ENCODE measurements around the gene SH3D19. TPM values are rescaled to one million over a fixed set of nuclear protein-coding genes. Genes with fewer than 3 reads are reported as not detected.

The SH3D19 gene, protein sequence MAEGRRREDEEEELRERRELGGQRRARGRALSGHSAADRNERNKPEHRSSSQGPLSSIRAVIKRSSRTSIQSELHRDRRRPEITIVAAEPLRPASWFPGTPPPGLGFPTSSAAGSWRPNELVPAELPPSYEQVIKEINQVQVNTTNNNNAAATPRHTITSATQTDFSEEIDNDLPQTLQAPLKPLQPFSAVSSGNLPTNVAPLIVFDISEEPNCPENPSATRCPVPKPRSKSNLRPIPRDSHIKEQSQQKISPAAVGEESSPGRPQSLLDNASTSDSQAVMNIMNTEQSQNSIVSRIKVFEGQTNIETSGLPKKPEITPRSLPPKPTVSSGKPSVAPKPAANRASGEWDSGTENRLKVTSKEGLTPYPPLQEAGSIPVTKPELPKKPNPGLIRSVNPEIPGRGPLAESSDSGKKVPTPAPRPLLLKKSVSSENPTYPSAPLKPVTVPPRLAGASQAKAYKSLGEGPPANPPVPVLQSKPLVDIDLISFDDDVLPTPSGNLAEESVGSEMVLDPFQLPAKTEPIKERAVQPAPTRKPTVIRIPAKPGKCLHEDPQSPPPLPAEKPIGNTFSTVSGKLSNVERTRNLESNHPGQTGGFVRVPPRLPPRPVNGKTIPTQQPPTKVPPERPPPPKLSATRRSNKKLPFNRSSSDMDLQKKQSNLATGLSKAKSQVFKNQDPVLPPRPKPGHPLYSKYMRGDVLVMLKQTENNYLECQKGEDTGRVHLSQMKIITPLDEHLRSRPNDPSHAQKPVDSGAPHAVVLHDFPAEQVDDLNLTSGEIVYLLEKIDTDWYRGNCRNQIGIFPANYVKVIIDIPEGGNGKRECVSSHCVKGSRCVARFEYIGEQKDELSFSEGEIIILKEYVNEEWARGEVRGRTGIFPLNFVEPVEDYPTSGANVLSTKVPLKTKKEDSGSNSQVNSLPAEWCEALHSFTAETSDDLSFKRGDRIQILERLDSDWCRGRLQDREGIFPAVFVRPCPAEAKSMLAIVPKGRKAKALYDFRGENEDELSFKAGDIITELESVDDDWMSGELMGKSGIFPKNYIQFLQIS
- 10 to 100 TPM; 37.7 to 92.4 (median 64.6) TPM for polyA plus RNA-seq
- long read RNA-seq, donor 1, full-length matches to known transcripts, result 3 of 12,041 reads
- long read RNA-seq, donor 1, partial matches to known transcripts, result 11,453 of 12,041 reads
- long read RNA-seq, donor 1, other reads (novel, unspliced or antisense), result 585 of 12,041 reads
- long read RNA-seq, donor 2, full-length matches to known transcripts, result 1 of 11 reads
- long read RNA-seq, donor 2, partial matches to known transcripts, result 10 of 11 reads
- long read RNA-seq, donor 2, other reads (novel, unspliced or antisense), result 0 of 11 reads
- long read RNA-seq, donor 3, partial matches to known transcripts, result 959 of 5,031 reads
- long read RNA-seq, donor 3, other reads (novel, unspliced or antisense), result 4,072 of 5,031 reads
- long read RNA-seq, donor 4, result 0 reads
- long read RNA-seq, donor 5, partial matches to known transcripts, result 5 of 5 reads
- long read RNA-seq, donor 5, other reads (novel, unspliced or antisense), result 0 of 5 reads
- long read RNA-seq, donor 6, full-length matches to known transcripts, result 4 of 31 reads
- long read RNA-seq, donor 6, partial matches to known transcripts, result 27 of 31 reads
- long read RNA-seq, donor 6, other reads (novel, unspliced or antisense), result 0 of 31 reads
- long read RNA-seq, donor 7, full-length matches to known transcripts, result 4 of 15 reads
- long read RNA-seq, donor 7, partial matches to known transcripts, result 11 of 15 reads
- long read RNA-seq, donor 7, other reads (novel, unspliced or antisense), result 0 of 15 reads
- long read RNA-seq, donor 8, full-length matches to known transcripts, result 1 of 1 reads
- long read RNA-seq, donor 8, partial matches to known transcripts, result 0 of 1 reads
- long read RNA-seq, donor 8, other reads (novel, unspliced or antisense), result 0 of 1 reads
- long read RNA-seq, donor 9, result 0 reads
- long read RNA-seq, donor 10, full-length matches to known transcripts, result 3 of 41 reads
- long read RNA-seq, donor 10, partial matches to known transcripts, result 38 of 41 reads
- long read RNA-seq, donor 10, other reads (novel, unspliced or antisense), result 0 of 41 reads

DNA sequence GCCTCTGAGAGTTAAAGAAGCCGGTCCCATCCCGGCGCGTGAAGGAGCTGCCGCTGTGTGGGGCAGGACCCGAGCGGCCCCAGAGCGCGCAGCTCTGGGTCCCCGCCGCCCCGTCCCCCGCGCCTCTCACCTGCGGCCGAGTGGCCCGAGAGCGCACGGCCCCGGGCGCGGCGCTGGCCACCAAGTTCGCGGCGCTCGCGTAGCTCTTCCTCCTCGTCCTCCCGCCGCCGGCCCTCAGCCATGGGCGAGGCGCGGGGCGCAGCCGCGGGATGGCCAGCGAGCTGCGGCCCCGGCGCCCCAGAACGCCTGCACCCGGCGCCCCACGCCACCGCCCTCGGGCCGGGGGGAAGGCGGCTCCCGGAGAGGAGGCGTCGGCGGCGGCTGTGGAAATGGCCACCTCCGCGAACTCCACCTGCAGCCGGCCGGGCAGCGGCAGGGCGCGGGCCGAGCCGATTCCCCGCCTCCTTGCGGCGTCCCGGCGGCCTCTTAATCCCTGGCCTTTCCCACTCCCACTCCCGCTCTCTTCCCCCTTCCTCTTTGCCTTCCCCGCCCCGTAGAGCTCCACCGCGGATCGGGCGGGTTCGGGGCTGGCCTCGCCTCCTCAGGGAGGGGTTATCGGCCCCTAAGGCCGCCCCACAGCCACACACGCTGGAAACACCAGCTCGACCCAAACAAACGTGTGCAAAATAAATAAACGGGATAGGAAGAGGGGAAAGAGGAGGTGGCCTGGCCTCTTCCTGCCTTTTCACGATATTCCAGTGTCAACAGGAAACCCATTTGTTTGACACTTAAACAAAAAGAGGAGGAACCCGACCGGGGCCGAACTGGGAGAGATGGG lies at the start of gene SH3D19:
Gene SH3D19 (minus strand): TSS at position 495 of the 838 bp plus-strand sequence. CDS start 253 bp downstream, at position 242.
- 1 to 2% (median 2%) methylated on average over 45 to 88 of the region's 88 CpGs for WGBS, 3 donors
- Histone ChIP-seq H3K27ac (ENCODE audit: low read depth in 1 of 3, low read length in 2 of 3) (peak within 1 kb of the TSS; percentile 89 to 98 (median 97)), H3K27me3 (ENCODE audit: control insufficient read depth in 3 of 3, insufficient read depth in 3 of 3, low read length in 3 of 3) (peaks cover 0 to 4% (median 0%) of the 10 kb centered on the region in 3 donors), H3K9me3 (ENCODE audit: control insufficient read depth in 2 of 2, insufficient read depth in 1 of 2, low read depth in 1 of 2, low read length in 1 of 2) (no peaks in the 10 kb centered on the region), H3K4me1 (ENCODE audit: control insufficient read depth in 3 of 3, insufficient read depth in 2 of 3, low read depth in 1 of 3, low read length in 2 of 3) (peaks cover 0 to 25% (median 4%) of the 10 kb centered on the region in 3 donors), H3K36me3 (ENCODE audit: control insufficient read depth in 3 of 3, insufficient read depth in 2 of 3, low read depth in 1 of 3, low read length in 3 of 3) (no peaks in the 10 kb centered on the region), H3K4me3 (ENCODE audit: low read depth in 1 of 3, low read length in 3 of 3) (peak within 1 kb of the TSS; percentile 56 to 84 (median 67))
- FAIRE-seq (no peak), DNase-seq (peak; percentile 90 to 91)

DNA sequence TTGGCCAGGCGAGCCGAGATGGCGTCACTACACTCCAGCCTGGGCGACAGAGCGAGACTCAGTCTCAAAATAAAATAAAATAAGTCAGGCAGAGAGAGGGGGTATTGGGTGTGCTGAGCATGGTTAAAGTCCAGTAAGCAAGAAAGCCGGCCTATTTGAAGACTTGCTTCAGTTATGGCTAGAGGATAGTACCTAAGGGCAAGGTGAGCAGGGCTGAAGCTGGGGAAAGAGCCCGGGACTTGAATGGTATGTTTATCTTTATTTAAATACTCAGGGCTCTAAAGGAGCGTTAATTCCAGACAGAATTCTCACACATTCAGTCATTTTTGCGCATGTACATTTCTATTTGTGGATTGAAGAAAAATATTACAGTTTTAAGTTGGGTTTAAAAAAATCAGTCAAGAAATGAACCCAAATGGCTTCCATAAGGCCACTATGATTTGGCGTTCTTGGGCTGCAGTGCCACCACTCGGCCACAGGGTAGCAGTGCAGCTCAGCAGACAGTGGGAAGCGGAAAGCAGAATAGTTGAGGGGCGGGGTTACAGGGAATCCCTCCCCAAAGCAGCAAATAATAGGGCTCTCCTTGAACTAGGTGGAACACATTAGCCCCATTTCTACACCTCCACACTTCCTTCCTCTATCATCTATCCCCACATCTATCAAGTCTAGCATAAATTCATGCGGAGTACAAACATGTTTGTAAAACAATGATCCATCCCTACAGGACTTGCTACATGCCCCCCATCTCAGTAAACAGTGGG lies 37.2 kb upstream of the SH3D19 start:
- Histone ChIP-seq H3K36me3 (ENCODE audit: control insufficient read depth in 3 of 3, insufficient read depth in 2 of 3, low read depth in 1 of 3, low read length in 3 of 3) (no peaks in the 10 kb centered on the region), H3K27me3 (ENCODE audit: control insufficient read depth in 3 of 3, insufficient read depth in 3 of 3, low read length in 3 of 3) (no peaks in the 10 kb centered on the region), H3K9me3 (ENCODE audit: control insufficient read depth in 2 of 2, insufficient read depth in 1 of 2, low read depth in 1 of 2, low read length in 1 of 2) (no peaks in the 10 kb centered on the region), H3K4me1 (ENCODE audit: control insufficient read depth in 3 of 3, insufficient read depth in 2 of 3, low read depth in 1 of 3, low read length in 2 of 3) (peaks cover 0 to 3% (median 0%) of the 10 kb centered on the region in 3 donors), H3K27ac (ENCODE audit: low read depth in 1 of 3, low read length in 2 of 3) (no peak overlapping the region), H3K4me3 (ENCODE audit: low read depth in 1 of 3, low read length in 3 of 3) (peak overlapping the region in 1 of 3 donors; percentile 18)
- 35 to 45% (median 38%) methylated on average over 14 of the region's 14 CpGs for WGBS, 3 donors
- no peak for FAIRE-seq
- DNase-seq, result peak; percentile 87 to 90

DNA sequence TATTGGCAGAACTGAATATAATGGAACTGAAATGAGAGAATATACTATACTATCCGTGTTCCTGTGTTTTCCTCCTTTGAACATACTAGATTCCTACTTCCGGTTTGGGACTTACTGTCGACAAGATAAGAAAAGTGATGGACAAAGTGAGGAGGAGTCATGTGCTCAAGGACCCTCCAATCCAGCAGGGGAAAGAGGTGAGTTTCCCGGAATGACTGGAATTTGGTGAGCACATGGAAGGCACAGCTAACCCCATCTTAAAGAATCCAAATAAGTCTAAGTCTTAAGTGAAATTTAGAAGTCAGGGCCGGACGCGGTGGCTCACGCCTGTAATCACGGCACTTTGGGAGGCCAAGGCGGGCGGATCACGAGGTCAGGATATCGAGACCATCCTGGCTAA lies 36.6 kb upstream of the SH3D19 start:
- H3K27ac ChIP-seq (ENCODE audit: low read depth in 1 of 3, low read length in 2 of 3), result no peak overlapping the region
- no peaks in the 10 kb centered on the region for H3K9me3 ChIP-seq (ENCODE audit: control insufficient read depth in 2 of 2, insufficient read depth in 1 of 2, low read depth in 1 of 2, low read length in 1 of 2)
- H3K27me3 ChIP-seq (ENCODE audit: control insufficient read depth in 3 of 3, insufficient read depth in 3 of 3, low read length in 3 of 3), result peaks cover 0 to 2% (median 0%) of the 10 kb centered on the region in 3 donors
- FAIRE-seq (no peak), DNase-seq (no peak)
- H3K36me3 ChIP-seq (ENCODE audit: control insufficient read depth in 3 of 3, insufficient read depth in 2 of 3, low read depth in 1 of 3, low read length in 3 of 3), result no peaks in the 10 kb centered on the region
- 90 to 95% (median 92%) methylated on average over 13 of the region's 13 CpGs for WGBS, 3 donors
- peaks cover 0 to 3% (median 0%) of the 10 kb centered on the region in 3 donors for H3K4me1 ChIP-seq (ENCODE audit: control insufficient read depth in 3 of 3, insufficient read depth in 2 of 3, low read depth in 1 of 3, low read length in 2 of 3)
- no peak overlapping the region for H3K4me3 ChIP-seq (ENCODE audit: low read depth in 1 of 3, low read length in 3 of 3)

DNA sequence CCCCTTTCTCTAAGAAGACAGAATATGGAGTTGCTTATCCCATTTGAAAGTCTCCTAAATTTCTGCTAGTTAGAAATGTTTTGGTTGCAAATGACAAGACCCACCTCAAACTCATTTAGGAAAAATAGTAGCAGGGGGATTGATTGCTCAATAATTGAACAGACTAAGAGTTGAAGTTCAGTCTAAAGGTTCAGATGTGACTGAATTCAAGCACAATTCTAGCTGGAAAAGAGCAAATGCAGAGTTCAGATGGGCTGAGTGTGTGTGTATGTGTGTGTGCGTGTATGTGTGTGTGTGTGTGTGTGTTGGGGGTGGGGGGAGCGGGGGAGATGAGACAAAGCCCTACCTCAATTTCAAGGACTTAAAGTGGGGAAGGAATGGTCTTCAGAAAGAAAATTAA lies 35.7 kb upstream of the SH3D19 start:
- Histone ChIP-seq H3K36me3 (ENCODE audit: control insufficient read depth in 3 of 3, insufficient read depth in 2 of 3, low read depth in 1 of 3, low read length in 3 of 3) (no peaks in the 10 kb centered on the region), H3K4me3 (ENCODE audit: low read depth in 1 of 3, low read length in 3 of 3) (no peak overlapping the region), H3K4me1 (ENCODE audit: control insufficient read depth in 3 of 3, insufficient read depth in 2 of 3, low read depth in 1 of 3, low read length in 2 of 3) (peaks cover 0 to 3% (median 0%) of the 10 kb centered on the region in 3 donors), H3K27me3 (ENCODE audit: control insufficient read depth in 3 of 3, insufficient read depth in 3 of 3, low read length in 3 of 3) (peaks cover 0 to 2% (median 0%) of the 10 kb centered on the region in 3 donors), H3K9me3 (ENCODE audit: control insufficient read depth in 2 of 2, insufficient read depth in 1 of 2, low read depth in 1 of 2, low read length in 1 of 2) (no peaks in the 10 kb centered on the region), H3K27ac (ENCODE audit: low read depth in 1 of 3, low read length in 2 of 3) (no peak overlapping the region)
- no peak for DNase-seq
- no peak for FAIRE-seq
- 98 to 100% (median 100%) methylated on average over 2 of the region's 2 CpGs for WGBS, 3 donors

DNA sequence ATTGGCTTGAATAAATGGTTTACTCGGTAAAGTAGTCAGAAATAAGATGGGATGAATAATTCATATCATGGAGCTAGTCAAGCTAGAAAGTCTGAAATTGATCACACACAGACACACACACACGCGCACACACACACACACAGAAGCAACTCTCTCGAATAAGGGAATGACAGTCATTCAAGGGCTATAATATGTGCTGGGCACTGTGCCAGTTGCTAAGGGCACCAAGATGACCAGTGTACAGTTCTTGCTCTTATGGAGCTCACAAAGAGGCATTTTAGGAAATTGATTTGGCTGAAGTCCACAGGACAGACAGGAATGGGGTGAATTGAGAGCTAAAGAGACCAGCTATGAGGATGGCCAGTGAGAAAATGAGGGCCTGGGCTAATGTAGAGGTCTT lies 34.2 kb upstream of the SH3D19 start:
- WGBS, 3 donors, result 55 to 71% (median 64%) methylated on average over 4 of the region's 4 CpGs
- FAIRE-seq (no peak), DNase-seq (peak in 1 of 2 donors; percentile 64)
- H3K4me1 ChIP-seq (ENCODE audit: control insufficient read depth in 3 of 3, insufficient read depth in 2 of 3, low read depth in 1 of 3, low read length in 2 of 3), result peaks cover 0 to 3% (median 0%) of the 10 kb centered on the region in 3 donors
- H3K27me3 ChIP-seq (ENCODE audit: control insufficient read depth in 3 of 3, insufficient read depth in 3 of 3, low read length in 3 of 3), result peaks cover 0 to 2% (median 0%) of the 10 kb centered on the region in 3 donors
- no peak overlapping the region for H3K4me3 ChIP-seq (ENCODE audit: low read depth in 1 of 3, low read length in 3 of 3)
- no peaks in the 10 kb centered on the region for H3K9me3 ChIP-seq (ENCODE audit: control insufficient read depth in 2 of 2, insufficient read depth in 1 of 2, low read depth in 1 of 2, low read length in 1 of 2)
- H3K27ac ChIP-seq (ENCODE audit: low read depth in 1 of 3, low read length in 2 of 3), result no peak overlapping the region
- no peaks in the 10 kb centered on the region for H3K36me3 ChIP-seq (ENCODE audit: control insufficient read depth in 3 of 3, insufficient read depth in 2 of 3, low read depth in 1 of 3, low read length in 3 of 3)

DNA sequence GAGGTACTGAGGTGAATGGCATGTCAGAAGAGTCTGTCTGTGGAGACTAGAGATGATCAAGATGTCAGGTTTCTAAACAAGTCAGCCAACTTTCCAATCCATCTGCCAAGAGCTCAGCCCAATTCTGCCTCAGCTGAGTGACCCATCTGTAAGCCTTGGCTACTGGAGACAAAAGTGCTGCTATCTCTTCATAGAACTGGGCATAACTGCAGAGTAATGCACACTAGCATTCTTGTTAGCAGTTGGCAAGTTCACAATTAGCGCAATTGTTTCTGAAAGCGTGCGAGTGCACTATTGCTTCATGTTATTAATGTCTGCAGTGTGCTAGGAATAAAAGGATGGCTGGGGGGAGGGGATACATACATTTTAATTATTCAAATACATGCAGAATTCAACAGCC lies 32.9 kb upstream of the SH3D19 start:
- 92 to 94% (median 93%) methylated on average over 3 of the region's 3 CpGs for WGBS, 3 donors
- no peaks in the 10 kb centered on the region for H3K36me3 ChIP-seq (ENCODE audit: control insufficient read depth in 3 of 3, insufficient read depth in 2 of 3, low read depth in 1 of 3, low read length in 3 of 3)
- H3K9me3 ChIP-seq (ENCODE audit: control insufficient read depth in 2 of 2, insufficient read depth in 1 of 2, low read depth in 1 of 2, low read length in 1 of 2), result no peaks in the 10 kb centered on the region
- H3K27me3 ChIP-seq (ENCODE audit: control insufficient read depth in 3 of 3, insufficient read depth in 3 of 3, low read length in 3 of 3), result peaks cover 0 to 2% (median 0%) of the 10 kb centered on the region in 3 donors
- H3K4me1 ChIP-seq (ENCODE audit: control insufficient read depth in 3 of 3, insufficient read depth in 2 of 3, low read depth in 1 of 3, low read length in 2 of 3), result peaks cover 0 to 3% (median 0%) of the 10 kb centered on the region in 3 donors
- no peak for FAIRE-seq
- H3K27ac ChIP-seq (ENCODE audit: low read depth in 1 of 3, low read length in 2 of 3), result no peak overlapping the region
- DNase-seq, result no peak
- no peak overlapping the region for H3K4me3 ChIP-seq (ENCODE audit: low read depth in 1 of 3, low read length in 3 of 3)

Measured in small intestine (tissue), 16 donors.